Epithelial cell of proximal tubule (primary cell): ENCODE data around the gene STUM. TPM values are rescaled to one million over a fixed set of nuclear protein-coding genes. Genes with fewer than 3 reads are reported as not detected.

ENCODE experiments used
- DNase-seq: peaks from one replicate; pipeline ENCODE4 v3.0.0-alpha.2; 2011; ENCODE audit warnings: low read depth
- H3K4me3 ChIP-seq: 2 replicates; pipeline ENCODE4 v1.5.1; 2011; ENCODE audit warnings: low read depth, mild to moderate bottlenecking, low read length
- CTCF ChIP-seq: conservative IDR thresholded peaks from 2 replicates; pipeline ENCODE4 v1.5.1; 2012; ENCODE audit warnings: low read depth, mild to moderate bottlenecking, low read length
- total RNA-seq: library from RNA; depleted of rRNA; stranded (reverse); fragments of >200 nt; gene quantifications from 2 replicates; pipeline ENCODE4 v1.2.3, GENCODE V29; 2015

STUM gene
- total RNA-seq, 1 donor from 2014 or later = under 0.01 TPM

DNA sequence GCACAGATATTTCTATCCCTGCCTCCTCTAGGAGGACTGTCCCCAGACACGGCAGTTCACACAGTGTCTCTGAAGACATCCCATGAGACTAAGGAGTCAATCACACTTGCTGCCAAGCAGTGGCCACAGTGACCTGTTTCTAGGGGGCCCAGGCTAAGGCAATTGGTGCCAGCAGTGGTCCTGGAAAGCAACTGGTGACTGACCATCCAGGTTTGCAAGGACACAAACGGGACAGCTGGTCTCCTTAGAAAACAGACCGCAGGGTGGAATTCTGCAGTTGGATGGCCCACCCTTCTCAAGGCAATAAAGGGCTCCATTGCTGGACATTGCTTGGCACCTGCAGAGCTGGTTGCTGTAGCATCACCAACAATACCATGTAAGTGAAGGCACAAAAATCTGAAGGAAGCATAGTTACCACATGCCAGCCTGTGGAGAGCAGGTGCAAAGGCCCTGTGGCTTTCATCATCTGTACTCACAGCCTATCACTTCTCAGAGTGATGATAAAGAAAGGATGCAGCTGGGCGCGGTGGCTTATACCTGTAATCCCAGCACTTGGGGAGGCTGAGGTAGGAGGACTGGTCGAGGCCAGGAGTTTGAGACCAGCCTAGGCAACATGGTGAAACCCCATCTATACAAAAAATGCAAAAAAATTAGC, 81.5 kb downstream of the STUM start:
- no peak for DNase-seq

DNA sequence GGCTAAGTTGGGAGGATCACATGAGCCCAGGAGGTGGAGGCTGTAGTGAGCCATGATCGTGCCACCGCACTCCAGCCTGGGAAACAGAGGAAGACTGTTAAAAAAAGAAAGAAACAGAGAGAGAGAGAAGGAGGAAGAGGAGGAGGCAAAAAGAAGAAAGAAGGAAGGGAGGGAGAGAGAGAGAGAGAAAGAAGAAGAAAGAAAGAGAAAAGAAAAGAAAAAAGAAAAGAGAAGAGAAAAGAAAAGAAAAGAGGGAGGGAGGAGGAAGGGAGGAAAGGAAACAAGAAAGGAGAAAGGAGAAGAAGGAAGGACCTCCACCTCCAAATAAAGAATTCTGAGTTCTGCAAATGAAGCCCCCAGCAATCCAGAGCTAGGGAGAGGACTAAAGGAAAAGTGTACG, 82.0 kb downstream of the STUM start:
- no peak overlapping the region for H3K4me3 ChIP-seq
- no peak for TF ChIP-seq CTCF
- no peak for DNase-seq

More for the DNA sequence above, 81.5 kb downstream of the STUM start:
- TF ChIP-seq CTCF = no peak
- H3K4me3 ChIP-seq = no peak overlapping the region

- TF ChIP-seq CTCF = no peak
- no peak for DNase-seq
- no peak overlapping the region for H3K4me3 ChIP-seq
These were observed 82.9 kb downstream of the STUM start for GRCh38 chr1:226631229-226632000.

DNA sequence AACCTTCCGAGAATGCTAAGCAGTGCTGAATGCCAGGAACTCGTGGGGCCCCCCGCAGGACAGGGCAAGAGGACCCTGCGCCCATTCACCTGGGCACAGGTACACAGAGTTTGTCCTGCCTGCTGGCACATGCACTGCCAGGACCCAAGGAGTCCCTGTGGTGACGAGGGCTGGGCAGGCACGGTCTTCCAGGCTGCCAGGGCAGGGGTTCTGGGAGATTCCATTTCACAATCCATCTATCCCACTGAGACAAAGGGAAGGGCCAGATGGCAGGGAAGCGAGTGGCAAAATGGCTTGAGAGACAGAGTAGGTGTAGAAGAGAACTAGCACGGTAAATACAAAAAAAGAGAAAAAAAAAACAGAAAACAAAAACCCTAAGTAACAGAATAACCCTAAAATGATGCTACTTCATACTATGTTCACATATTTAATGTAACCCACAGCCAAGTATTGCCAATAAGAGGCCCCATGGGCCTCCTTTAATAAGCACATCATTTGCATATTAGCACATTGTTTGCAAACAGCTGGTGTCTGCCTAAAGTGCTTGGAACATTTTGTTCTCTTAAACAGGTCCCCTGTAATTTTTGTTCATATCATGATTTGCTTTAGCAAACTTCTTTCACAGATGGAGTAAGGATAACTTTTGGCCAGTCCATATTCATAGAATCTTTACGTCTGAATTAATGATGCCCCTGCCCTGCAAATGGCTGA, 83.8 kb downstream of the STUM start:
- TF ChIP-seq CTCF = no peak
- H3K4me3 ChIP-seq = no peak overlapping the region
- DNase-seq = no peak

GRCh38 chr1:226632922-226633351, 84.4 kb downstream of the STUM start:
- DNase-seq = no peak
- TF ChIP-seq CTCF = no peak
- no peak overlapping the region for H3K4me3 ChIP-seq

GRCh38 chr1:226633541-226634165, 85.1 kb downstream of the STUM start:
- no peak for DNase-seq
- no peak overlapping the region for H3K4me3 ChIP-seq
- TF ChIP-seq CTCF = no peak
